CD4-positive, alpha-beta memory T cell (primary cell): ENCODE results near the gene OR1S1. TPM values are rescaled to one million over a fixed set of nuclear protein-coding genes. Genes with fewer than 3 reads are reported as not detected.
"Not testable (repeated sequence)": the region's sequence is repeated elsewhere in the genome, so short reads cannot be mapped to it uniquely, and the experiment has no call there.

Source experiments
- CTCF ChIA-PET: fragments of 350-600 bp; sonication (Branson Sonifier 250); formaldehyde crosslinking; loops from one replicate; lab custom pipeline; 2021; ENCODE audit warnings: inconsistent platforms; ENCODE audit not compliant: partially characterized antibody; lab: Charles Lee
- POLR2A ChIA-PET: fragments of 350-600 bp; sonication (Branson Sonifier 250); formaldehyde crosslinking; loops from one replicate; lab custom pipeline; 2021; ENCODE audit not compliant: partially characterized antibody; lab: Charles Lee
- DNase-seq, 5 donors: peaks; one replicate each; pipeline versions ENCODE4 v3.0.0 to v3.0.0-alpha.2; 2020 to 2022; ENCODE audit warnings: mixed read lengths in 1 of 5
- H3K27ac ChIP-seq: one replicate; pipeline ENCODE4 v1.7.0; 2013; ENCODE audit warnings: low read depth, low read length
- H3K27me3 ChIP-seq: 2 replicates; pipeline ENCODE4 v1.7.0; 2013; ENCODE audit warnings: mild to moderate bottlenecking, low read length, moderate library complexity; ENCODE audit not compliant: insufficient read depth
- H3K36me3 ChIP-seq: 2 replicates; pipeline ENCODE4 v1.7.0; 2013; ENCODE audit warnings: mild to moderate bottlenecking, low read length, moderate library complexity; ENCODE audit not compliant: insufficient read depth
- H3K4me1 ChIP-seq: 2 replicates; pipeline ENCODE4 v1.7.0; 2013; ENCODE audit warnings: mild to moderate bottlenecking, low read length, moderate library complexity; ENCODE audit not compliant: insufficient read depth
- H3K4me3 ChIP-seq, 2 donors: one replicate each; pipeline ENCODE4 v1.7.0; 2013; ENCODE audit warnings: low read length in 2 of 2, mild to moderate bottlenecking in 1 of 2
- H3K9me3 ChIP-seq, 2 donors: one replicate each; pipeline ENCODE4 v1.7.0; 2013; ENCODE audit warnings: low read length in 2 of 2, control low read depth in 1 of 2; ENCODE audit not compliant: control insufficient read depth in 1 of 2
- H3K27ac Mint-ChIP-seq, 7 donors: one replicate each; pipeline ENCODE4 v1.8.0; 2020 to 2021; ENCODE audit warnings: mixed read lengths in 7 of 7, mild to moderate bottlenecking in 6 of 7, inconsistent platforms in 3 of 7, moderate library complexity in 3 of 7
- H3K27me3 Mint-ChIP-seq, 2 donors: one replicate each; pipeline ENCODE4 v1.8.0; 2020 to 2021; ENCODE audit warnings: mixed read lengths in 2 of 2
- H3K36me3 Mint-ChIP-seq, 2 donors: one replicate each; pipeline ENCODE4 v1.8.0; 2020 to 2021; ENCODE audit warnings: mixed read lengths in 2 of 2, inconsistent platforms in 1 of 2, mild to moderate bottlenecking in 1 of 2
- H3K4me1 Mint-ChIP-seq, 4 donors: one replicate each; pipeline ENCODE4 v1.8.0; 2020 to 2021; ENCODE audit warnings: mixed read lengths in 4 of 4, mild to moderate bottlenecking in 1 of 4
- H3K4me3 Mint-ChIP-seq, 8 donors: one replicate each; pipeline ENCODE4 v1.8.0; 2020 to 2021; ENCODE audit warnings: mixed read lengths in 8 of 8, mild to moderate bottlenecking in 7 of 8, moderate library complexity in 6 of 8, inconsistent platforms in 3 of 8
- H3K9me3 Mint-ChIP-seq, 8 donors: one replicate each; pipeline ENCODE4 v1.8.0; 2020 to 2021; ENCODE audit warnings: mixed read lengths in 8 of 8, mild to moderate bottlenecking in 5 of 8, inconsistent platforms in 3 of 8, moderate library complexity in 1 of 8
- intact Hi-C: fragments of 100-400 bp; cut with micrococcal nuclease; formaldehyde crosslinking; loops from one replicate; pipeline ENCODE4 v1.15.1; 2023
- polyA plus RNA-seq, 2 donors: library from polyadenylated mRNA; unstranded; fragments of 300-500 nt; fragmentation: Illumina TruSeq; gene quantifications; one replicate each; pipeline ENCODE4 v1.2.3, GENCODE V29; 2021
- total RNA-seq, 2 experiments: library from RNA; stranded (reverse); gene quantifications; one replicate each; pipeline ENCODE4 v1.2.3, GENCODE V29; 2021

The OR1S1 gene
- not detected for total RNA-seq
- polyA plus RNA-seq = not detected

GRCh38 chr11:58212420-58212819 lies at the start of gene OR1S1:
OR1S1 (plus strand) TSS chr11:58212720.
- H3K4me3 Mint-ChIP-seq, H3K9me3 ChIP-seq, H3K36me3 ChIP-seq, POLR2A ChIA-PET, H3K4me1 Mint-ChIP-seq, CTCF ChIA-PET, H3K27ac Mint-ChIP-seq, intact Hi-C loops, H3K4me1 ChIP-seq, H3K27me3 ChIP-seq, H3K4me3 ChIP-seq, H3K27ac ChIP-seq, H3K27me3 Mint-ChIP-seq, DNase-seq, H3K36me3 Mint-ChIP-seq, H3K9me3 Mint-ChIP-seq: not testable (repeated sequence)

DNA sequence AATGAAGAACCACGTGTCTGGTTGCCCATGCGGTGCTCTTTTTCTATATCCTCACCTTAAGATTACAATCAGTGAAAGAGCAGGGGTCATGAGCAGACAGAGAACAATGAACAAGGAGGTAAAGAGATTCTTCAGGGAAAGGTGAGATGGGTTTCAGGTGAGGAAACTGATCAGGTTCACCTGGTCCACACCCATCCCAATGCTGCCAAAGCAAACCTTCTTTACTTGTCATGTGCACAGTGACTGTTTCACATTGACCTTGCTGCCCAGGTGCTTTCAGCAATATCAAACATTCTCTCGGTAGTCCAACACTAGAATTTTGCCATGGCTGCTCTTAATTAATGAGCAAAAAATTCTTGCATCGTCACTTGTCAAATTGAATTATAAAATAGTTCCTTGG lies 48.1 kb upstream of the OR1S1 start:
- H3K4me3 Mint-ChIP-seq = no peak overlapping the region
- Histone ChIP-seq H3K4me3 (no peak overlapping the region), H3K27me3 (no peaks in the 10 kb centered on the region), H3K4me1 (no peaks in the 10 kb centered on the region), H3K9me3 (no peaks in the 10 kb centered on the region), H3K36me3 (no peaks in the 10 kb centered on the region), H3K27ac (no peak overlapping the region)
- no peaks in the 10 kb centered on the region for H3K4me1 Mint-ChIP-seq
- peaks cover 0 to 12% (median 0%) of the 10 kb centered on the region in 8 donors for H3K9me3 Mint-ChIP-seq
- intact Hi-C loops = no loop called here
- DNase-seq = no peak
- H3K36me3 Mint-ChIP-seq = no peaks in the 10 kb centered on the region
- CTCF ChIA-PET = no interaction called here
- POLR2A ChIA-PET = no interaction called here
- H3K27me3 Mint-ChIP-seq = peaks cover 2 to 3% of the 10 kb centered on the region in 2 donors
- no peak overlapping the region for H3K27ac Mint-ChIP-seq

DNA sequence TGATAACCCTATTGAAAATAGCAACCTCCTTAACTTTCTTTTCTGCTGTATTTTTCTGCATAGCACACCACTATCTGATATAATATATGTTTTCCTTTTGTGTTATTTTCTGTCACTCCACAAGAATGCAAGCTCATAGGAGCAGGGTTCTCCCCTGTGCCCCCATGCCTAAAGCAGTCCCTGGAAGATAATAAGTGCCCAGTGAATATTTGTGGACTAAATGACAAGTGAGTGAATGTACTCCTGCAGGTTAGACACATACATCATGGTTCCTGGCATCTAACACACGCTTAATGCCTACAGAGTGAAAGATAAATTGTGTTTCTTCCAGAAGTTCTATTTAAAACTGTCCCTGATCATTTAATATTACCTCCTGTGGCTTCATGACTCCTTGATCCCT lies 47.5 kb upstream of the OR1S1 start:
- Histone ChIP-seq H3K4me3 (no peak overlapping the region), H3K4me1 (no peaks in the 10 kb centered on the region), H3K27ac (no peak overlapping the region), H3K27me3 (no peaks in the 10 kb centered on the region), H3K36me3 (no peaks in the 10 kb centered on the region), H3K9me3 (no peaks in the 10 kb centered on the region)
- H3K4me3 Mint-ChIP-seq = no peak overlapping the region
- H3K9me3 Mint-ChIP-seq = peaks cover 0 to 8% (median 0%) of the 10 kb centered on the region in 8 donors
- ChIA-PET CTCF (no interaction called here), POLR2A (no interaction called here)
- no peaks in the 10 kb centered on the region for H3K4me1 Mint-ChIP-seq
- intact Hi-C loops = no loop called here
- DNase-seq = no peak
- H3K27me3 Mint-ChIP-seq = peaks cover 3 to 5% of the 10 kb centered on the region in 2 donors
- no peak overlapping the region for H3K27ac Mint-ChIP-seq
- no peaks in the 10 kb centered on the region for H3K36me3 Mint-ChIP-seq

DNA sequence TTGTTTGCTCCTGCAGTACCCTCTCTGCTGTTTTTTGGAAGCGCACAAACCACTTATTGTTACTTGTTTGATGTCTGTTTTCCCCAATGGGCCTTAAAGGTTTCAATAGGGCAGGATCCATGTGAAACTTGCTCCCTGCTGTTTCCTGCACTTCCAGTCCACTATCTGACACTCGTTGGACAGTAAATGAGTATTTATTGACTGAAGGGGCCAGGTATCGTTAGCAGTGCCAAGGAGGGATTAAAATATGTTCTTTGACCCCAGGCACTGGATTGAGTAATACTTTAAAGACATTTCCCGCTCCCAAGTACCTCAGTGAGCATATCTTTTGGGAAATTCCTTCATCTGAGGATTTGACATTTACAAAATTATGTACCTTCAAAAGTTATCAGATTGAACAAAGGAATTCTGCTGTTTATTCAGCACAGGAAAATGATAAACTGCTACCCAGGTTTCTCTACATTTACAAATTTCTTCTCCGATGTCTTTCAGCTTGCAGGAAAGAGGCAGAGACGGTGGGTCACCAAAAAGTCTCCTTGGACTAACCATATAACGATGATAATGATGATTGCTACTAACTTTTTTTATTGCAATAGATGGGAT lies 46.9 kb upstream of the OR1S1 start:
- no peak for DNase-seq
- ChIA-PET POLR2A (no interaction called here), CTCF (no interaction called here)
- intact Hi-C loops = no loop called here
- no peaks in the 10 kb centered on the region for H3K36me3 Mint-ChIP-seq
- no peak overlapping the region for H3K27ac Mint-ChIP-seq
- Histone ChIP-seq H3K9me3 (no peaks in the 10 kb centered on the region), H3K4me3 (no peak overlapping the region), H3K27ac (no peak overlapping the region), H3K27me3 (no peaks in the 10 kb centered on the region), H3K36me3 (no peaks in the 10 kb centered on the region), H3K4me1 (no peaks in the 10 kb centered on the region)
- peaks cover 2 to 5% of the 10 kb centered on the region in 2 donors for H3K27me3 Mint-ChIP-seq
- H3K9me3 Mint-ChIP-seq = peaks cover 0 to 5% (median 0%) of the 10 kb centered on the region in 8 donors
- no peak overlapping the region for H3K4me3 Mint-ChIP-seq
- no peaks in the 10 kb centered on the region for H3K4me1 Mint-ChIP-seq

GRCh38 chr11:58177409-58178054 lies 35.0 kb upstream of the OR1S1 start:
- DNase-seq = no peak
- Histone ChIP-seq H3K4me3 (no peak overlapping the region), H3K27me3 (no peaks in the 10 kb centered on the region), H3K4me1 (no peaks in the 10 kb centered on the region), H3K9me3 (no peaks in the 10 kb centered on the region), H3K36me3 (no peaks in the 10 kb centered on the region), H3K27ac (no peak overlapping the region)
- POLR2A ChIA-PET = no interaction called here
- H3K4me1 Mint-ChIP-seq = no peaks in the 10 kb centered on the region
- H3K27ac Mint-ChIP-seq = no peak overlapping the region
- H3K9me3 Mint-ChIP-seq = peaks cover 0 to 3% (median under 1%) of the 10 kb centered on the region in 8 donors
- H3K27me3 Mint-ChIP-seq = peaks cover 15 to 19% of the 10 kb centered on the region in 2 donors
- CTCF ChIA-PET = no interaction called here
- H3K4me3 Mint-ChIP-seq = no peak overlapping the region
- H3K36me3 Mint-ChIP-seq = no peaks in the 10 kb centered on the region
- intact Hi-C loops = no loop called here

DNA sequence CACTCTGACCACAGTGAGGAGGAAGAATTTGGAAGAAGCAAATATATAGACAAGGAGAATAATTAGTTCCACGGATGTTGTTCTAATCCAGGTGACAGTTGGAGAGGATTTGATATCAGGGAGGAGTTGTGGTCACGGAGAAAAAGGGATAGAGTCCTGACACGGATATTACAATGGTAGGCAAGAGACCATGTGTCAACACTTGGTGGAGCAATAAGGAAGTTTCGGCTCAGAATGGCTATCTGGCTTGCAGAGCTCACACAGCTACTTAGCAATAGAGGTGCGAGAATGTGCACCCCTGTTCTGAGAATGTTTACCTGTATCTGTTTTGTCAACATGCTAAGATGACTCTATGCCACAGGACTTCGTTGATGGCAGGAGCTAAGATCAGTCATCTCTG lies 34.1 kb upstream of the OR1S1 start:
- Mint-ChIP-seq H3K27me3 (peaks cover 15 to 19% of the 10 kb centered on the region in 2 donors), H3K36me3 (no peaks in the 10 kb centered on the region), H3K27ac (no peak overlapping the region), H3K4me1 (no peaks in the 10 kb centered on the region), H3K9me3 (peaks cover 0 to 3% (median 0%) of the 10 kb centered on the region in 8 donors), H3K4me3 (no peak overlapping the region)
- no peaks in the 10 kb centered on the region for H3K27me3 ChIP-seq
- ChIA-PET POLR2A (no interaction called here), CTCF (no interaction called here)
- intact Hi-C loops = no loop called here
- H3K4me1 ChIP-seq = no peaks in the 10 kb centered on the region
- no peaks in the 10 kb centered on the region for H3K36me3 ChIP-seq
- no peak for DNase-seq
- no peak overlapping the region for H3K27ac ChIP-seq
- H3K4me3 ChIP-seq = no peak overlapping the region
- H3K9me3 ChIP-seq = no peaks in the 10 kb centered on the region

DNA sequence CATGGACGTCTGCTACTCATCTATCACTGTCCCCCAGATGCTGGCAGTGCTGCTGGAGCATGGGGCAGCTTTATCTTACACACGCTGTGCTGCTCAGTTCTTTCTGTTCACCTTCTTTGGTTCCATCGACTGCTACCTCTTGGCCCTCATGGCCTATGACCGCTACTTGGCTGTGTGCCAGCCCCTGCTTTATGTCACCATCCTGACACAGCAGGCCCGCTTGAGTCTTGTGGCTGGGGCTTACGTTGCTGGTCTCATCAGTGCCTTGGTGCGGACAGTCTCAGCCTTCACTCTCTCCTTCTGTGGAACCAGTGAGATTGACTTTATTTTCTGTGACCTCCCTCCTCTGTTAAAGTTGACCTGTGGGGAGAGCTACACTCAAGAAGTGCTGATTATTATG lies 32.9 kb upstream of the OR1S1 start:
- peaks cover 0 to 2% (median 0%) of the 10 kb centered on the region in 8 donors for H3K9me3 Mint-ChIP-seq
- DNase-seq = no peak
- CTCF ChIA-PET = no interaction called here
- POLR2A ChIA-PET = no interaction called here
- H3K9me3 ChIP-seq = no peaks in the 10 kb centered on the region
- no peak overlapping the region for H3K4me3 ChIP-seq
- no peaks in the 10 kb centered on the region for H3K27me3 ChIP-seq
- no peaks in the 10 kb centered on the region for H3K36me3 Mint-ChIP-seq
- H3K36me3 ChIP-seq = no peaks in the 10 kb centered on the region
- H3K4me3 Mint-ChIP-seq = no peak overlapping the region
- no peak overlapping the region for H3K27ac ChIP-seq
- H3K27me3 Mint-ChIP-seq = peaks cover 12 to 17% of the 10 kb centered on the region in 2 donors
- H3K4me1 Mint-ChIP-seq = no peaks in the 10 kb centered on the region
- no peaks in the 10 kb centered on the region for H3K4me1 ChIP-seq
- intact Hi-C loops = no loop called here
- no peak overlapping the region for H3K27ac Mint-ChIP-seq
